Esophagus squamous epithelium (tissue), 5 donors: Measurements from ENCODE around the gene GP1BA. TPM values are rescaled to one million over a fixed set of nuclear protein-coding genes. Genes with fewer than 3 reads are reported as not detected.

Source experiments
- DNase-seq: peaks from one replicate; lab custom pipeline; 2025; lab: John Stamatoyannopoulos, UW
- H3K27ac ChIP-seq, 4 donors: fragments of 200-600 bp; sonication (generic); one replicate each; pipeline ENCODE4 v1.5.1; 2016 to 2019; ENCODE audit warnings: mild to moderate bottlenecking in 1 of 4
- H3K27me3 ChIP-seq, 4 donors: fragments of 200-600 bp; sonication (generic); 1 replicate in 3 of 4; 2 replicates in 1 of 4; pipeline versions ENCODE4 v1.5.1 to v1.6.0; 2017 to 2021; ENCODE audit warnings: antibody characterized with exemption in 1 of 4
- H3K36me3 ChIP-seq, 3 donors: fragments of 200-600 bp; sonication (generic); one replicate each; pipeline ENCODE4 v1.5.1; 2016 to 2019
- H3K4me1 ChIP-seq, 3 donors: fragments of 200-600 bp; sonication (generic); one replicate each; pipeline ENCODE4 v1.5.1; 2017 to 2019
- H3K4me3 ChIP-seq, 4 donors: fragments of 200-600 bp; sonication (generic); 1 replicate in 3 of 4; 2 replicates in 1 of 4; pipeline ENCODE4 v1.5.1; 2016 to 2019; ENCODE audit warnings: mild to moderate bottlenecking in 2 of 4, moderate library complexity in 1 of 4
- H3K9me3 ChIP-seq, 3 donors: fragments of 200-600 bp; sonication (generic); one replicate each; pipeline ENCODE4 v1.5.1; 2016 to 2019
- POLR2A ChIP-seq, 4 donors: fragments of 450-650 bp; IDR thresholded peaks; one replicate each; pipeline ENCODE4 v1.6.1; 2017; ENCODE audit warnings: antibody characterized with exemption in 4 of 4, mild to moderate bottlenecking in 4 of 4, moderate library complexity in 3 of 4
- WGBS, 2 donors: methylation state at CpG; one replicate each; pipeline ENCODE4 v1.1.5; 2018; 5-methylcytosine and 5-hydroxymethylcytosine counted together
- intact Hi-C: fragments of 100-400 bp; cut with DNase I; formaldehyde crosslinking; loops from one replicate; pipeline ENCODE4 v1.15.0; 2022
- total RNA-seq, 4 donors: library from RNA; depleted of rRNA; stranded (reverse); fragments of >200 nt; gene quantifications; one replicate each; pipeline ENCODE4 v1.1.0, GENCODE V29; 2016
- TF ChIP-seq, protein P1 (sequence below), 6 experiments: fragments of 450-650 bp in 4 of 6; fragments of 200-600 bp in 2 of 6; sonication (generic) in 2 of 6; IDR thresholded peaks; one replicate each; pipeline ENCODE4 v1.5.1; 2016 to 2019; ENCODE audit warnings: antibody characterized with exemption in 6 of 6, mild to moderate bottlenecking in 4 of 6, moderate library complexity in 4 of 6
- donor health status: DM: yes; HTN: yes; CAD: no.

Gene GP1BA
- not detected for total RNA-seq

DNA sequence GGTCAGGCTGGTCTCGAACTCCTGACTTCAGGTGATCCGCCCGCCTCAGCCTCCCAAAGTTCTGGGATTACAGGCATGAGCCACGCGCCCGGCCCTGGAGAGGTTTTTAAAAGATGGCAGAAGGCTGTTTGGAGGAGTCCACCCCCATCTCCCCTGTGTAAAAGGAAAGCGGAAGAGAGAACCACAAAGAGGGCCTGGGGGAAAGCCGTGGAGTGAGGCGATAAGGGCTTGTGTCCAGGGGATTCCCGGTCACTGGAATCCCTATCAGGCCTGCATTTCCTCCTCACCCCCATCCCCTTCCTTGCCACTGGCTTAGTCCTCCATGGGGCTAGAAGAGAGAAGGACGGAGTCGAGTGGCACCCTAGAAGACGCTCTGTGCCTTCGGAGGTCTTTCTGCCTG lies at the start of gene GP1BA:
Gene GP1BA, plus strand, starts transcription at position 315 of the 400 bp plus-strand sequence. CDS start 328 bp downstream, outside the sequence.
- no peaks in the 10 kb centered on the region for H3K9me3 ChIP-seq
- H3K4me1 ChIP-seq = peaks cover 0 to 10% (median 5%) of the 10 kb centered on the region in 3 donors
- DNase-seq = no peak
- H3K4me3 ChIP-seq = no peak within 1 kb of the TSS
- no peak within 1 kb of the TSS for H3K27ac ChIP-seq
- intact Hi-C loops = no loop called here
- WGBS, 2 donors = 60 to 84% methylated on average over 6 to 10 of the region's 14 CpGs
- no peaks in the 10 kb centered on the region for H3K27me3 ChIP-seq
- H3K36me3 ChIP-seq = peaks cover 0 to 16% (median 4%) of the 10 kb centered on the region in 3 donors
- TF ChIP-seq POLR2A (IDR thresholded peaks at IDR 0.05) = no peak
- TF ChIP-seq, protein P1, sequence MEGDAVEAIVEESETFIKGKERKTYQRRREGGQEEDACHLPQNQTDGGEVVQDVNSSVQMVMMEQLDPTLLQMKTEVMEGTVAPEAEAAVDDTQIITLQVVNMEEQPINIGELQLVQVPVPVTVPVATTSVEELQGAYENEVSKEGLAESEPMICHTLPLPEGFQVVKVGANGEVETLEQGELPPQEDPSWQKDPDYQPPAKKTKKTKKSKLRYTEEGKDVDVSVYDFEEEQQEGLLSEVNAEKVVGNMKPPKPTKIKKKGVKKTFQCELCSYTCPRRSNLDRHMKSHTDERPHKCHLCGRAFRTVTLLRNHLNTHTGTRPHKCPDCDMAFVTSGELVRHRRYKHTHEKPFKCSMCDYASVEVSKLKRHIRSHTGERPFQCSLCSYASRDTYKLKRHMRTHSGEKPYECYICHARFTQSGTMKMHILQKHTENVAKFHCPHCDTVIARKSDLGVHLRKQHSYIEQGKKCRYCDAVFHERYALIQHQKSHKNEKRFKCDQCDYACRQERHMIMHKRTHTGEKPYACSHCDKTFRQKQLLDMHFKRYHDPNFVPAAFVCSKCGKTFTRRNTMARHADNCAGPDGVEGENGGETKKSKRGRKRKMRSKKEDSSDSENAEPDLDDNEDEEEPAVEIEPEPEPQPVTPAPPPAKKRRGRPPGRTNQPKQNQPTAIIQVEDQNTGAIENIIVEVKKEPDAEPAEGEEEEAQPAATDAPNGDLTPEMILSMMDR (IDR thresholded peaks at IDR 0.05) = no peak

DNA sequence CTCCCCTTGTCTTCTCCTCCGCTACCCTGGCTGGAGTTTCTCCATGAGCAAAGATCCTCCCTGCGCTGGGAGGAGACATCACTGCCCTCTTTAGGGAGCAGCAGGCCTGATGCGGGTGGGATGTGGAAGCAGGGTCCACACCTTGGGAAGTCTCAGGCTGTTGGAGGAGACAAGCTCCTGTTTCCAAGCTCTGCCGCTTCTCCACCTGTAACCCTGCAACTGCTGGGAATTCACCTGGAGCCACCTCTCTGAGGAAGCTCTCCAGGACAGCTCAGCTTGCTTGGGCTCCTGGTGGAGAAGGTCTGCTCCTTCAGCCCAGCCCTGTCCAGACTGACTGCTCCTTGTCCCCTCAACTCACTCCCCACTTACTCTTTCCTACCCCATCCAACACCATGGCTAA lies 47.6 kb upstream of the GP1BA start:
- no peak overlapping the region for H3K4me3 ChIP-seq
- H3K27ac ChIP-seq = no peak overlapping the region
- no peaks in the 10 kb centered on the region for H3K9me3 ChIP-seq
- 100% methylated on average over 1 to 3 of the region's 4 CpGs for WGBS, 2 donors
- intact Hi-C loops = no loop called here
- peaks cover 8 to 18% (median 8%) of the 10 kb centered on the region in 3 donors for H3K4me1 ChIP-seq
- no peaks in the 10 kb centered on the region for H3K27me3 ChIP-seq
- peaks cover 38 to 97% (median 51%) of the 10 kb centered on the region in 3 donors for H3K36me3 ChIP-seq
- TF ChIP-seq, protein P1 (IDR thresholded peaks at IDR 0.05) = no peak
- TF ChIP-seq POLR2A (IDR thresholded peaks at IDR 0.05) = no peak
- DNase-seq = no peak

DNA sequence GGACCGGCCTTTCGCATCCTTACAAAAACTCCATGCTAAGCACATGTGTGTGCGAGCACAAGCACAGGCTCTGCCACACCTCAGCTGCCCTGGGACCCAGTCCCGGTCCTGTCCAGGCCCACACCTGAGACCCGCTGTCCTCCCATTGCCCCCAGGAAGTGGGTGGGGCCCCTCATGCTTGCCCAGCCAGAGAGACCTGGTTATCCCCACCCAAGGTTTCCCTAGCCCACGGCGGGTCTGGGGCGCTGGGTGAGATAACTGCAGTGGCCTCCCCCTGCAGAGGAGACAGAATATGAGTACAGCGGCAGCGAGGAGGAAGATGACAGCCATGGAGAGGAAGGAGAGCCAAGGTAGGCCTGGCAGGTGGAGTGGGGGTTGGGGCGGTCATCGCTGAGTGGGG lies 45.2 kb upstream of the GP1BA start:
- H3K36me3 ChIP-seq = peaks cover 58 to 98% (median 68%) of the 10 kb centered on the region in 3 donors
- H3K9me3 ChIP-seq = no peaks in the 10 kb centered on the region
- intact Hi-C loops = loop anchor here (5.0 kb wide), 2 partner anchors 100 to 155 kb away; partner anchors contain the start of genes GLTPD2, MED11 and VMO1
- no peak for DNase-seq
- H3K4me3 ChIP-seq = no peak overlapping the region
- H3K27ac ChIP-seq = no peak overlapping the region
- peaks cover 0 to 4% (median 0%) of the 10 kb centered on the region in 3 donors for H3K4me1 ChIP-seq
- TF ChIP-seq POLR2A (IDR thresholded peaks at IDR 0.05) = no peak
- TF ChIP-seq, protein P1 (IDR thresholded peaks at IDR 0.05) = no peak
- H3K27me3 ChIP-seq = no peaks in the 10 kb centered on the region
- 80 to 93% methylated on average over 6 to 7 of the region's 12 CpGs for whole genome bisulfite sequencing, 2 donors

DNA sequence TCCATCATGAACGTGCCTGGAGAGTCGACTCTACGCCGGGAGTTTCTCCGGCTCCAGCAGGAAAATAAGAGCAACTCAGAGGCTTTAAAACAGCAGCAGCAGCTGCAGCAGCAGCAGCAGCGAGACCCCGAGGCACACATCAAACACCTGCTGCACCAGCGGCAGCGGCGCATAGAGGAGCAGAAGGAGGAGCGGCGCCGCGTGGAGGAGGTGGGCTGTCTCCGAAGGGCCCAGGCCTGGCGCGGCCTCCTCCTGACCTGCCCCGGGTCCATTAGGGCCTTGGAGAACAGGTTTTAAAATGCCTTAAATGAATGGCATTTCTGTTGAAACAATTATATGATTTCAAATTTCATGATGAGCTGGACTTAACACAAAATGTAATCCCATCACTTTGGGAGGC lies 44.5 kb upstream of the GP1BA start:
- no peaks in the 10 kb centered on the region for H3K9me3 ChIP-seq
- TF ChIP-seq, protein P1 (IDR thresholded peaks at IDR 0.05) = no peak
- no peak for TF ChIP-seq POLR2A (IDR thresholded peaks at IDR 0.05)
- no peak overlapping the region for H3K4me3 ChIP-seq
- H3K27ac ChIP-seq = no peak overlapping the region
- no peaks in the 10 kb centered on the region for H3K4me1 ChIP-seq
- H3K27me3 ChIP-seq = no peaks in the 10 kb centered on the region
- H3K36me3 ChIP-seq = peaks cover 62 to 100% (median 76%) of the 10 kb centered on the region in 3 donors
- 91 to 95% methylated on average over 10 to 18 of the region's 18 CpGs for WGBS, 2 donors
- intact Hi-C loops = loop anchor here (5.0 kb wide), 2 partner anchors 100 to 155 kb away; partner anchors contain the start of genes GLTPD2, MED11 and VMO1
- no peak for DNase-seq

DNA sequence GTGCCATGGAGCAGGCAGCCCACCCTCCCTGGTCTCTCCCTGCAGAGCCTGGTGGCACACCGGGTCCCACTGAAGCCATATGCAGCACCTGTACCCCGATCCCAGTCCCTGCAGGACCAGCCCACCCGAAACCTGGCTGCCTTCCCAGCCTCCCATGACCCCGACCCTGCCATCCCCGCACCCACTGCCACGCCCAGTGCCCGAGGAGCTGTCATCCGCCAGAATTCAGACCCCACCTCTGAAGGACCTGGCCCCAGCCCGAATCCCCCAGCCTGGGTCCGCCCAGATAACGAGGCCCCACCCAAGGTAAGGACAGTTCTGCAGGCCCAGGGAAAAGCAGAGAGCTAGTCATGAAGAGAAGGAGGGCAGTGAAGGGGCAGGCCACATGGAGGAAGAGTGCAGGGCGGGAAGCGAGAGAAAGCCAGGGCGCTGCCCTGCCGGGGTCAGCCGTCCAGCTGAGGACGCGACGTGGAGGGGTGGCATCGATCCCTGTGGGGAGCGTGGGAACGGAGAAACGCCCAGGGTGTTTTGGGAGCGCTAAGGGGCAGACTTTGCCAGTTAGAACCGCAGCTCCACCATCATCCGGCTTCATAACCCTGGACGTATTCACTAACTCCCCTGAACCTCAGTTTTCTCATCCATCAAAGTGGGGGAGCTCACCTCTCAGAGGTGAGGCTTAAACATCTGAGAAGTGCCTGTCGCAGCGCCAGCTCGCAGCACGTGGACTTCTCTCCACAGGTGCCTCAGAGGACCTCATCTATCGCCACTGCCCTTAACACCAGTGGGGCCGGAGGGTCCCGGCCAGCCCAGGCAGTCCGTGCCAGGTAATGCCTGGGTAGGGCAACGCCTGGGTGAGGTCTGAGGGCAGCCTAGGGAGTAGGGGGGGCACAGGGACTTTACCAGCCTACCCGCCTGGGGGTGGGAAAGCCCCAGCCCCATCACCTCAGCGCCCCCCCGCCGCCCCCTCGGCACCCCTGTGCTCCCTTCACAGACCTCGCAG lies 40.4 kb upstream of the GP1BA start:
- Histone ChIP-seq H3K4me3 (no peak overlapping the region), H3K36me3 (peaks cover 78 to 100% (median 83%) of the 10 kb centered on the region in 3 donors), H3K27me3 (no peaks in the 10 kb centered on the region), H3K27ac (no peak overlapping the region), H3K4me1 (no peaks in the 10 kb centered on the region), H3K9me3 (no peaks in the 10 kb centered on the region)
- no peak for TF ChIP-seq POLR2A (IDR thresholded peaks at IDR 0.05)
- TF ChIP-seq, protein P1 (IDR thresholded peaks at IDR 0.05) = no peak
- 90 to 92% methylated on average over 2 to 24 of the region's 42 CpGs for WGBS, 2 donors
- intact Hi-C loops = no loop called here
- DNase-seq = no peak
